Loucy (cell line): Measurements from ENCODE around the gene LCN10.

Experiments
- CTCF ChIP-seq: fragments of 200-600 bp; sonication (generic); conservative IDR thresholded peaks from 2 replicates; pipeline ENCODE4 v1.5.1; 2014; ENCODE audit warnings: mild to moderate bottlenecking, antibody characterized with exemption, low read length
- EZH2phosphoT487 ChIP-seq: fragments of 200-600 bp; IDR thresholded peaks from 2 replicates; pipeline ENCODE4 v1.6.1; 2018; ENCODE audit warnings: antibody characterized with exemption, mild to moderate bottlenecking, moderate library complexity, borderline replicate concordance

DNA sequence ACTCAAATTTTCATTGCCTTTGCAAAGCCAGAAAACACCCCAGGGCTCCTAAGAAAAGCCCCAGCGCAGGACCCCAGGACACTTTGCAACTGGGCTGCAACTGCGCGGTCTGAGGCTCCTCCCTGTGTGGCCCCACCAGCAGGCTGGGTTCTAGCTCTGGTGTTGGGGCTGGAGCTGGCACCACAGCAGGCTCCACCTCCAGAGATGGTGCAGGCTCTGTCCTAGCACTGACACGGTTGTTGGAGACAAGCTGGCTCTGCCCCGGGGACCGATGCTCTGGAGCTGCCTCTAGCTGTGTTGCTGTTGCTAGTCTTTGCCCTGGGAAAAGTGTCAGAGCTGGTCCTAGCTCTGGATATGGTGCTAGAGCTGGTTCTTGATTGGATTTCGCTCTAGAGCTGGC, 13.6 kb downstream of the LCN10 start:
- TF ChIP-seq CTCF (no peak), EZH2phosphoT487 (no peak)
